Measurements from ENCODE around the gene TIMM17A.

DNA sequence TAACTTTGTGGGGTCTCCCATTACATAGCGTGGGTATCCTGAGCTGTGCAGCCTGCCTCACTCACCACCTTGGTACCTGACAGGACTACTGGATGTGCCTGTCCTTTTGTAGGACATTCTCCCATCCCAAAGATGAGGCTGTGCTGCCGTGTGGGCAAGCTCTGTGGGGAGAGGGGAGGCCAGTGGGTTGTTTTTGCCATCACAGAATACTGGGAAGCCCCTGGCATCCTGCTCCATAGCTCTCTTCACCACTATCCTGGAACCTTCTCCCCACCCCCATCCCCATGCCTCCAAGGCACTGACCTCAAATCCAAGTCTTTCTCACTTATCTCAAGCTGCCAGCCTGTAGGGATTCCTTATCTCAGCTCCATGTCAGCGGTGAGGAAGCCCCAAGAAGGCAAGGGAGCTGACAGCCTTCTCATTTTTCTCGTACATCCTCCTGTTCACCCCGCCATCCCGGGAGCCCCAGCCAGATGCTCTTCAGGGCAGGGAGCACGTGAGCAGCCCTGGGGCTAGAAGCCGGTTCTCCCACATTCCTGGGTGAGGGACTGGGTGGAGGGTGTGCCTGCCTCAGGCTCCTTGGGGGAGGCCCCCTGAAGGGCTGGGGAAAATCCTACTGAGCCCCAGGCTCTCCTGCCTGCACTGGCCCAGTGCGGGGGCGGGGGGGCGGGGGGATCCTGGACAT, 52.6 kb downstream of the TIMM17A start:
- TF ChIP-seq POLR2AphosphoS5 (IDR thresholded peaks at IDR 0.05) (no peak), POLR2A (IDR thresholded peaks at IDR 0.05) (no peak)
- TF ChIP-seq, protein P1, sequence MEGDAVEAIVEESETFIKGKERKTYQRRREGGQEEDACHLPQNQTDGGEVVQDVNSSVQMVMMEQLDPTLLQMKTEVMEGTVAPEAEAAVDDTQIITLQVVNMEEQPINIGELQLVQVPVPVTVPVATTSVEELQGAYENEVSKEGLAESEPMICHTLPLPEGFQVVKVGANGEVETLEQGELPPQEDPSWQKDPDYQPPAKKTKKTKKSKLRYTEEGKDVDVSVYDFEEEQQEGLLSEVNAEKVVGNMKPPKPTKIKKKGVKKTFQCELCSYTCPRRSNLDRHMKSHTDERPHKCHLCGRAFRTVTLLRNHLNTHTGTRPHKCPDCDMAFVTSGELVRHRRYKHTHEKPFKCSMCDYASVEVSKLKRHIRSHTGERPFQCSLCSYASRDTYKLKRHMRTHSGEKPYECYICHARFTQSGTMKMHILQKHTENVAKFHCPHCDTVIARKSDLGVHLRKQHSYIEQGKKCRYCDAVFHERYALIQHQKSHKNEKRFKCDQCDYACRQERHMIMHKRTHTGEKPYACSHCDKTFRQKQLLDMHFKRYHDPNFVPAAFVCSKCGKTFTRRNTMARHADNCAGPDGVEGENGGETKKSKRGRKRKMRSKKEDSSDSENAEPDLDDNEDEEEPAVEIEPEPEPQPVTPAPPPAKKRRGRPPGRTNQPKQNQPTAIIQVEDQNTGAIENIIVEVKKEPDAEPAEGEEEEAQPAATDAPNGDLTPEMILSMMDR (IDR thresholded peaks at IDR 0.05 in 8 of 11, conservative IDR thresholded peaks at IDR 0.05 in 3 of 11), result no peak

All from spleen (tissue), 7 donors.